Skeletal muscle cell (primary cell): ENCODE results near the gene HSD17B12.
A peak's percentile ranks its signal among the peaks of the same experiment; 100 is the strongest.

Experiments used
- DNase-seq: peaks from one replicate; pipeline ENCODE4 v3.0.0-alpha.2; 2010; ENCODE audit warnings: low read depth
- H3K4me3 ChIP-seq: 2 replicates; pipeline ENCODE4 v1.5.1; 2011; ENCODE audit warnings: low read depth, mild to moderate bottlenecking, control low read depth, low read length, moderate library complexity

Gene HSD17B12

DNA sequence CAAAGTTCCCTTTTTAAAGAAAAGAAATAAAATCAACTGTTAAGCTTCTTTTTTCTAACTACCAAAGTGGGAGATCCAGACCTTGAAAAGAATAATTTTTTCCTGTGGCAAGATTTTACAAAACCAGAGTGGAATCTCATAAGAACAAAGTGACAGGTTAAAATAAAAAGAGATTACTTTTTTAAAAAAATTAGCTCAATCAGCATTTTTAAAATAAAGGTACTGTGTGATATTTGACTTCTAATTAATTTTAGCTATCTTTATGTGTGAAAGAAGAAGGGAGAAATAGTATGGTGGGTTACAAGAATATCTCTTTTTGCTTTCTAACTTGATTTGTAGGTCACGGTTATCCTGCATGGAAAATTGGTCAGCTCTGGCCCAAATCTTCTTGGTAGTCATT is 107.3 kb downstream of the HSD17B12 start:
- no peak for DNase-seq
- H3K4me3 ChIP-seq: no peak overlapping the region

DNA sequence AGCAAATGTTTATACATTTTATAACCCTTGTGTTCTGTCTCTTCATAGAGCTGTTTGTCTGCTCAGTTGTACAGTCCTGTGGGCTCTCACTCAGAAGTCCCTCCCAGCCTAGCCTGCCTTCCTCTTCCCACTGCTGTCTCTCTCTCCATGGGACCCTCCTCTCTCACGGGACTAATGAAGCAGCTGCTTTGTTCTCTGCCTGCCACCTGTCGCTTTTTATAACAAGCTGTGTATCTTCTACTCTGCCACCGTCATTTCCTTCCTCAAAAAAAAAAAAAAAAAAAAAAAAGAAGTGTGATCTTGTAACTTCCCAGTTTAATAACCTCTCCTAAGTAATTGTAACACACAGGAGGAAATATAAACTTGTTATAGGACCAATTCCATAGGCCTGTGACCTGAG is 107.9 kb downstream of the HSD17B12 start:
- no peak overlapping the region for H3K4me3 ChIP-seq
- peak; percentile 36 for DNase-seq

DNA sequence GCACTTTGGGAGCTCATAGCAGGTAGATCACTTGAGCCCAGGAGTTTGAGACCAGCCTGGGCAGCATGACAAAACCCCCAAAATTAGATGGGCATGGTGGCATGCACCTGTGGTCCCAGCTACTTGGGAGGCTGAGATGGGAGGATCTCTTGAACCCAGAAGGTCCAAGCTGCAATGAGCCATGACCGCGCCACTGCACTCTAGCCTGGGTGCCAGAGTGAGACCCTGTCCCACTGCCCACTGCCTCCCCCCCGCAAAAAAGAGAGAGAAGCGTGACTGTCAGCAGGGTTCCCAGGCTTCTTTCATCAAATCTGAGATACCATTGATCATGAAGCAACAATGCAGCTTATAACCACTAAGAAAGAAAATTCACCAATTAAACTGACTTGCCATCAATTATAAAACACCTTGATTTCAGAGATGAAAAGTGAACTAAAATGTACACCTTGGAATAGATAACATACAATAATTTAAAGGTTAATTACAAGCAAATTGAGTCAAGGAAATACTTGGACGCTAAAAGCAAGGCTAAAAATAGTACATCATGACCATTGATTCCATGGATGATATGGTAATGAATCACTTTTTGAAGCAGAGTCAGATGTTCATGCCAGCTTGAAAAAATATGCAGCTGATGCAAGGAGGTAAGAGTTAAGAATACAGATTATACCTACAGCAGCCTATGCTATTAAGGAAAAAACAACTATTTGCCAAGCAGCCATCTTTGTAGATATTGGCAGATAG is 109.3 kb downstream of the HSD17B12 start:
- no peak overlapping the region for H3K4me3 ChIP-seq
- DNase-seq: peak; percentile 15

DNA sequence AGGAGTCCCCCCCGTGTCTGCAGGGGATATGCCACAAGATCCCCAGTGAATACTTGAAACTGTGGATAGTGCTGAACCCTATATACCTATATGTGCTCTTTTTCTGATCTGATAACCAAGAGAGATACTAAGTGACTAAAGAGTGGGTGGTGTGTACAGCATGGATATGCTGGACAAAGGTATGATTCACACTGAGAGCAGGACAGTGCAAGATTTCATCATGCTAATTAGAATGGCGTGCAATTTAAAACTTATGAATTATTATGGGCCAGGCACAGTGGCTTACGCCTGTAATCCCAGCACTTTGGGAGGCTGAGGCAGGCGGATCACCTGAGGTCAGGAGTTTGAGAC is 109.9 kb downstream of the HSD17B12 start:
- H3K4me3 ChIP-seq: no peak overlapping the region
- peak; percentile 13 for DNase-seq

DNA sequence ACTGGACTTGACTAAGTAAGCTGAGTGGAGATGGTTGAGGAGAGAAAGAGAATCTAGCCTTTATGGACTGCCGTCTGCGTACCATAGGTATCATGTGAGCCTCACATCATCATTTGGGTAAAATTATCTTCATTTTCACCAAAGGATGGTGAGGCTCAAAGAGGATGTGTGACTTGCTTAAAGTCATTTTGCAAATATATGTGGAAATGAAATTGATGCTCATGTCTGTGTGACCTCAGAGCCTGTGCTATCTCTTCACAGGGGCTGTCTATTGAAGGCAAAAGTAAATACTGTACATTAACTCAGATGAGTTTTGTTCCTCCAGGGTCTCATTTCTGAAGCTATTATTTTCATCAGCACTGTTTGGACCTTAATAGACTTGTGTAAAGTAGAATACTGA is 116.8 kb downstream of the HSD17B12 start:
- no peak overlapping the region for H3K4me3 ChIP-seq
- DNase-seq: no peak

DNA sequence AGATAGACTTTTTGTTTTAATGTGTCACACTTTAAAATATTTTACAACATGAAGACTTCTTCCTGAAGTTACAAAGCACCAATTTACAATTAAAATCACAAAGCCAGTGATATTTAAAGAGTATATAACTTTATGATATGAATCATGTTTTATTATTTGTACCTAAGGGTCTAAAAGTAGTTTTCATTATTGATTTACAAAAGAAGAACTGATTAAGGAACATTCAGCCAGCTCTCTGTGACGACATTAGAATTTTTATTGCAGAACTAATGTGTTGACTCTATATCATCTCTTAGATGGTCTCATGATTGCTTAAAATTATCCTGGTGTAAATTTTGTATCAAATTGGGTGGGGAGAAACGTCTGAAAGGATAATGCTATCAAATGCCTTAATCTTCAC is 117.3 kb downstream of the HSD17B12 start:
- no peak for DNase-seq
- H3K4me3 ChIP-seq: no peak overlapping the region

DNA sequence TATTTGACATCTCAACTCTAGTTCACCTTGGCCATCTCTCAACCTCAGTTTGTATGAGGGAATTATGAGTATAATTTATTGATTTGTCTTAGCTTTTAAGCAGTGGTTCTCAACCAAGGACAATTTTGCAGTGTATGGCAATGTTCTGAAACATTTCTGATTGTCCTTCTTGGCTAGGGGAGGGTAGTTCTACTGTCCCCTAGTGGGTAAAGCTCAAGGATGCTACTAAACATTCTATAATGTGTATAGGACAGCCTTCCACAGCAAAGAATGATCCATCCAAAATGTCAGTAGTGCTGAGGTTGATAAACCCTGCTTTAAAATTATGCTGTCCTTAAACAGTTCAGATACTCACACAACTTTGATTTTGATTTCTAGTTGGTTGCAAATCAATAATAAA is 122.0 kb downstream of the HSD17B12 start:
- H3K4me3 ChIP-seq: no peak overlapping the region
- DNase-seq: no peak

DNA sequence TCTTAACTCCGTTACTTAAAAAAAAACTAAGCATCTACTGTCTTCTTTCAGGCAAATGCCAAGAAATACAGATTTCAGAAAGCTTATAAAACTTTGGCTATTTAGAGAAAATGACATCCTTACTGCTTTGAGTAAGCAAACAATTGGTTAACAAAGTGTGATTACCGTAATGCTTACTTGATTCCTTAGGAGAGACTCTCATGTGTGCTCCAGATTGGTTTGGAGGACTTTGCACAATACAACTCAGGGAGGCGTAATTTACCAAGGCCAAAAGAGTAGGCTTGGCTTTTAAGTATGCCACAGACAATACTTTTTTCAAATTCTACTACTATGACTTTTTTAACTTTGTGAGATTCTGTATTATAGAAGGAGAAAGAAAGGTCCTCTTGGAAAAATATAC is 123.2 kb downstream of the HSD17B12 start:
- H3K4me3 ChIP-seq: no peak overlapping the region
- no peak for DNase-seq

DNA sequence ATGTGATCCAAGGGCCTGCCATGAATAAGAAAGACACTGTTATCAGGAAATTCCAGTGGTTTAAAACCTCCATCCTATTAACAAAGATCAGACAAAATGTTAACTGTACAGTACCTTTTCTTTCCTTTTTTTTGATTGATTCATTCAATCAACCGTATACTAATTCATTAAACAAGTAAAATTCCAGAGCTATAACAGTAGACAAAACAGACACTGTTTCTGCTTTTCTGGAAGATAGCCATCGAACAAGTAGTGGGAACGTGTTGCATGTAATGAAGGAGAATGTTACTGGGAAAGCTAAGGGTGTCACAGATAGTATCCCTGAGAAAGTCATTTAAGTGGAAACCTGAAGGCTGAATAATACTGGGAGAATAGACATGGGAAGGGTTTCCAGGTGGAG is 126.4 kb downstream of the HSD17B12 start:
- no peak for DNase-seq
- no peak overlapping the region for H3K4me3 ChIP-seq

DNA sequence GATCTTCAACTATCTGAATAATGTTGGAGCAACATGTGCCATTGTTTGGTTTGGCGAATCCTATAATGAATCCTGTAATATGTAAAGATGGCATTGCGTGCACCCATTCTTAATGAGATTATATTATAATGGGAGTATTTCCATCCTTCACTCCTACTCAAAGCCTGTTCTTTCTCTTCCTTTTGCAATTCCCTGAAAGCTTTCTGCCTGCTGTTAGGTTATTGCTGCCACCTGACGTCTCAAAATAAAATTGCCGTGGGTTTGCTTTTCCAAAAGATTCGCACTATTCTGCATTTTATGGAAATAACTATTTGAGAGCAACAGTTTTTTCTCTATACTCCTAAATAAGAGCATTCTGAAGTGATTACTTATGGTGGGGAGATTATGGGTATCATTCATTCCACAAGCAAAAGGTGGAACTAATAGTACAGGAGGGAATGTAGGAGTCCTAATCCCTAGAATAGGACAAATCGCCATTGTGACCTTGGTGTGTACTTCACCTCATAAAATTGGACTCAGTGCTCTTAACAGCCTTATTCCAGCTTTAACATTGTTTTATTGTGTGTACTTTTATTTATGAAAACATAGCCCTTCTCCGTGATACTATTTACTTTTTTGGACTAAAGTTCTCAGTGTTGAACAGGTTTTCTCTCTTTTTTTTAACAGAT is 130.5 kb downstream of the HSD17B12 start:
- no peak overlapping the region for H3K4me3 ChIP-seq
- DNase-seq: no peak

DNA sequence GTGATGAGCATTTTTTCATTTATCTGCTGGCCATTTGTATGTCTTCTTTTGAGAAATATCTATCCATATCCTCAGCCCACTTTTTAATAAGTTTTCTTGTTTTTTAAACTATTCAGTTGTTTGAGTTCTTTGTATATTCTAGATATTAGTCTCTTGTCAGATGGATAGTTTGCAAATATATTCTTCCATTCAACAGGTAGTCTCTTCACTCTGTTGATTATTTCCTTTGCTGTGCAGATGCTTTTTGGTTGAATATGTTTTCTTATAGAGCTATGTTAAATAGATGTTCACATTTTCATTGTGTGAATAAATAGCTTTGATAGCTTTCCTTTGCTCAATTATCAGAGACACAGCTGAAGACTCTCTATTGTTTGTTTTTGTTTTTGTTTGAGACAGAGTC is 131.9 kb downstream of the HSD17B12 start:
- no peak overlapping the region for H3K4me3 ChIP-seq
- DNase-seq: no peak

DNA sequence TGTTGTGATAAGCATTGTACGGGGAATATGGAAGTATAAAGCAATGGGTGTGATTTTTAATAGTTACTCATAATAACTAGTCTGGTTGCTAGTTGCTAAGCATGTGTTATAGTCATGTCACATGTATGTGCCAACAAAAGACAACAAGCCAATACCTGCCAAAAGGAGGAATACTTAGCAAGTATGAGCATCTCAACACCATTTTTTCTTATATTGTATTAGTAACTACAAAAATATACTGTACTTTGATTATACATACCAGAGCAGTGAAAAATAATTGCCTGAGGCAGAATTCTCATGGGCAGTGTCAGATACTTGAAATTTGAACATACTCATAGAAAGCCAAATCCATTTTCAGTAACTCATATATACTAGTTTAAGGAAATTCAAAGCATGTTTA is 137.7 kb downstream of the HSD17B12 start:
- DNase-seq: no peak
- no peak overlapping the region for H3K4me3 ChIP-seq

DNA sequence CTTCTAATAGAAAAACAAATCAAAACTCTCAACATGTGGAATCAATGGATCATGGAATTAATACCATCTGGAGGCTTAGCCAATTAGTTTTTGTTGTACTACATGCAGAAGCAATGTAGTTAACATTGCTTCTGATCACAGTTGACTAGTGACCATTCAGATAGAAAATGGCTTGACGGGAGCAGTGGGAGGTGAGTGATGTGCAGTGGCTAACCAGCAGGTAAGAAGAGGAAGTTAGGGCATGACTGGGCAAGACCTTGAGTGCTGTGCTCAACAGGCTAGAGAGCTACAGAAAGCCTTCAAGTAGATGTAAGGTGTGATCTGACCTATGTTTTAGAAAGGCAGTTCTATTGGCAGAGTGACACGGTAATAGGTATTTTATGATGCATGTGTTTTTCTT is 139.4 kb downstream of the HSD17B12 start:
- DNase-seq: no peak
- H3K4me3 ChIP-seq: no peak overlapping the region

DNA sequence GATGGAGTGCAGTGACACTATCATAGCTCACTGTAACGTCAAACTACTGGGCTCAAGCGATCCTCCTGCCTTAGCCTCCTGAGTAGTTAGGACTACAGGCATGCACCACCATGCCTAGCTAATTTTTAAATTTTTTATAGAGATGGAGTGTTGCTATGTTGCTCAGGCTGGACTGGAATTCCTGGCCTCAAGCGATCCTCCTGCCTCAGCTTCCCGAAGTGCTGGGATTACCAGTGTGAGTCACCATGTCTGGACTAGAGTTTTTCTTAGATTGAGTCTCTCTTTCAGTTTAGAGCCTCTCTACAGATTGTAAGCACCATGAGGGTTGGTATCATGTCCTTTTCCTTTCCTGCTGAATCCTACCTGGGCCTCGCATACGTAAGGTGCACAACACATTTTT is 142.8 kb downstream of the HSD17B12 start:
- no peak overlapping the region for H3K4me3 ChIP-seq
- no peak for DNase-seq

DNA sequence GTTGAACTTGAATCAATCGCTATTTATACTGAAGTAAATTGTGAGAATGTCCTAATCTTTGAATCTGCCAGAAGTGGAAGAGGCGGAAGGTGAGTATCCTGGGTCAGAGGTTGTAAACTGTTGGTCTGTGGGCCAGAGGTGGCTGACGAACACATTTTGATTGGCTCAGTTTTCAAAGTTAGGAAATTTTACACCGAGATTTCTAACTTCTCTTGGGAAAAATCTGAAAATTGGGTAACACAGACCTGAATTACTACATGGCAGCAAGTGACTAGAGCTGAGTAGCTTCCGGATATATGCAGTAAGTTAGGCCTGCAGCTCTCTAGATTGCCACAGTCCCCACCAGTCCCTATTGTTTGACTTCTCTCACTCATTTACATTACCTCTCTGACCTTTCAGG is 143.3 kb downstream of the HSD17B12 start:
- H3K4me3 ChIP-seq: no peak overlapping the region
- DNase-seq: no peak

DNA sequence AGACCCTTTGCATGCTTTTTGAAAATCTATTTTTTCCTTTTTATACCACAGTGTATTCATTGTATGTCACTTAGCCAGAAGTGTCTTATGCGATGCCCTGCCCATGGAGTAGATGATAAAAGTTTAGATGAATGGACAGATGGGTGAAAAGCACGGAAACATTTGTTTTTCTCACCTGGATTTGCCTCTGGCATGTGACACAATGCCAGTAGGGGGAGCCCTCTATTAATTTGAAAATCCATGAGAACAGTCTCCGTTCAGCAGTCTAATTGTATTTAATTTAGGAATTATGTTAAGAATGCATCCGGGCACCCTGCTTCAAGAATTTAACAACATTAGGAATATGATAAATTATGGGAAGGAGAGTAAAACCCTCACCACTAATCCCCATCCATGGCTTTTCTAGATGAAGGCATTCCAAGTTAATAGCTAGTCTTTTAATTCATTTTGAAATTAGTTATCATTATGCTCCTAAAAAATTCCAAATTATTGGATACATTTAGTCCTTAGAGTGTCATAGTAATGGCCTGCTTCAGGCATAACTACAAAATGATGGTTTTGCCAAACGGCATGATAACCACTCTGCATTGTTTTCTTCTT is 144.8 kb downstream of the HSD17B12 start:
- no peak for DNase-seq

DNA sequence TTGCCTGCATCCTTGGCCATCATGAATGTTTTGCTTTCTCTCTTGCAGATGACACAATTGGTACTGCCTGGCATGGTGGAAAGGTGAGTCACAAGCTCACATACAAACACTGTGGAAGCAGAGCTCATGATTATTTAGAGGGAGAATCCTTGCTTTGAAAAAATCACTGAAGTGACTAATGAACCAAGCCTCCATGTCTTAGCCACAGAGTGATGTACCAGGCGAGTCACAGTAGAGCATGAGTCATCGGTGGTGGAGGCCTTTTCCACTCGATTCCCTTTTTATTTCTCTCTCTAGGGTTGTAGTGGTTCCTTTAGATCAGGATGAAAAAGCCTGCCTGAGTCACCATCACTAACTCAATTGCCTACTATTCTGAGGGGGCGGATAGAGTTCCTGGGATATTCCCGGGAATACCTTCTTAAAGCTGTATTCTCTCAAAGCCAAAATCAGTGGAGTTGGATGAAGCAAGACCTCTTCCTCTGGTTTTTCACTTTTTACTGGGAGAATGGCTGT is 150.4 kb downstream of the HSD17B12 start:
- peak; percentile 99 for DNase-seq
- H3K4me3 ChIP-seq: no peak overlapping the region

More for the DNA sequence above, 144.8 kb downstream of the HSD17B12 start:
- H3K4me3 ChIP-seq: no peak overlapping the region

DNA sequence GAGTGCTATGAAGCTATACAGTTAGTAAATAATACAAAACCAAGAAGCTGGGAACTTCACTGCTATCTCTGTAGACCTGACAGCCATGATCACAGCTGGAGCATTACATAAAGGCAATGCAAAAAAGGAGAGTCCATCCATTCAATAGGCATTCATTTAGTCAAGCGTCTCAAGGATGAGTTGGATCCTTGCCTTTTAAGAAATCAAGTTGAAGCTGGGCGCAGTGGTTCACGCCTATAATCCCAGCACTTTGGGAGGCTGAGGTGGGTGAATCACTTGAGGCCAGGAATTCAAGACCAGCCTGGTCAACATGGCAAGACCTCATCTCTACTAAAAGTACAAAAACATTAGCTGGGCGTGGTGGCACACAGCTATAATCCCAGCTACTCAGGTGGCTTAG is 152.0 kb downstream of the HSD17B12 start:
- DNase-seq: no peak
- H3K4me3 ChIP-seq: no peak overlapping the region

DNA sequence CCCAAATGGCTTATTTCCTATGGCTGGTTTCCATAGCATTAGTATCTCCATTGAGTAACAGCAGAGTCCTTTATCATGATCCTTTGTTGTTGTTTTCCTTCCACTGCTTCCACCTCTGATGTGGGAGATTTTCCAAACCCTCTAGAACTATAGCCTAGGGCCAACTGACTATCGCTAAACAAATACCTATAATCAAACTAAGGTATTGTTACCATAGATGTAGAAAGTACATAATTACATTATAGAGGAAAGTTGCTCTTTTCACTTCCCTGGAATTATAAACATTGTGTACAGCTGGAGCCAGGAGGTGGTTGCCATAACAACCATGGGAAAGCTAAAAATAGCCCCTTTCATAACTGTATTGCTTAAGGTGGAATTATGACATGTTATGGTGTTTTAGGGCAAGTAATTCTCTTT is 153.1 kb downstream of the HSD17B12 start:
- no peak for DNase-seq
- no peak overlapping the region for H3K4me3 ChIP-seq

DNA sequence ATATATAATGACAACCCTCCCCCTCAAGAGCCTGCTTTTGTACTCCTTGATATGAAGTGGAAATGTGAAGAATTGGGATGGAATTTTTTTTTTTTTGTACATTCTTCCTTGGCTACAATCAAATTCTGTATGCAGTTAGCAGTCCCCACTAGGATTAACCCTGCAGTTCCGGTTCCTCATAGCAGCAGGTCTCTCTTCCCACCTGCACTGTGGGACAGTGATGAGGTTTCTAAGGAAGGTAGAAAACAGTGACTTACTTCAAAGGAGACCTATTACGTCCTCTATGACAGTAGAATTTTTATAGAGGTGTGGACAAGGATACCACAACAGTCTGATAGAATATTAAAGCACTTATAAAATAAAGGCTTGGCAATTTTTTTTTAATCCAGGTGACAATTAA is 153.7 kb downstream of the HSD17B12 start:
- H3K4me3 ChIP-seq: no peak overlapping the region
- DNase-seq: no peak

DNA sequence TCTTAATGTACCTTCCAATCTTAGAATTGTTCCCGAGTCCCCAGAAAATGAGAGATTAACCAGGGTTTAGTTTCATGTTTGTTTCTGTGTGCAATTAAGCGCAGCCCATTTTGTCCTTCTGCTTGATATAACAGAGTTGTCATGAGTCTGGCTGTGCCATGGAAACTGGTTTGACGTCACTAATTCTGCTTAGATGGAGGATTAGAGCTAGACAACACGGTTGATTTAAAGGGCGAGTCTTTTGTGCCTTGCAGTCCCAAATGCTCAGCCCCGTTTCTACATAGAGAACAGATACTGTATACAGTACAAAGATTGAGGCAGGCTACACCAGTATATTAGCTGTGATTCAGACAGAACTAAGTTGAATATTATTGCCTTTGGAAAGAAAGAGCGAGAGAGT is 154.6 kb downstream of the HSD17B12 start:
- no peak for DNase-seq
- H3K4me3 ChIP-seq: no peak overlapping the region
